ENCODE data around the gene NLRP1.

The NLRP1 gene

DNA sequence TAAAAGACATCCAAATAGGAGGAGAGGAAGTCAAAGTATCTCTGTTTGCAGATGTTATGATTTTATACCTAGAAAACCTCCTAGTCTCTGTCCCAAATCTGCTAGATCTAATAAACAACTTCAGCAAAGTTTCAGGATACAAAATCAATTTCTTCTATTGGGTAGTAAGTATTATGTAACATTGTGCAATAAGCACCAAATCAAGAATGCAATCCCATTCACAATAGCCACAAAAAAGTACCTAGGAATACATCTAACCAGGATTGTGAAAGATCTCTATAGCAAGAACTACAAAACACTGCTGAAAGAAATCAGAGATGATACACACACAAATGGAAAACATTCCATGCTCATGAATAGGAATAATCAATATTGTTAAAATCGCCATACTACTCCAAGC is 13.0 kb downstream of the NLRP1 start:
- Histone ChIP-seq H3K9me3 (ENCODE audit: control insufficient read depth, low read length) (no peaks in the 10 kb centered on the region), H3K36me3 (ENCODE audit: control insufficient read depth, insufficient read depth, low read length, severe bottlenecking) (peaks cover 13% of the 10 kb centered on the region), H3K4me3 (ENCODE audit: low read length) (no peak overlapping the region), H3K4me1 (ENCODE audit: control insufficient read depth, insufficient read depth, low read length) (peaks cover 8% of the 10 kb centered on the region), H3K9ac (ENCODE audit: low read length) (no peak overlapping the region), H3K27me3 (replicated peaks; ENCODE audit: control insufficient read depth, insufficient read depth, low read length) (no peaks in the 10 kb centered on the region)
- no peak for DNase-seq (ENCODE audit: low read depth)

- no peak overlapping the region for H3K4me3 ChIP-seq (ENCODE audit: low read length)
- no peak overlapping the region for H3K9ac ChIP-seq (ENCODE audit: low read length)
- no peaks in the 10 kb centered on the region for H3K27me3 ChIP-seq (replicated peaks; ENCODE audit: control insufficient read depth, insufficient read depth, low read length)
- H3K9me3 ChIP-seq (ENCODE audit: control insufficient read depth, low read length), result no peaks in the 10 kb centered on the region
- peaks cover 4% of the 10 kb centered on the region for H3K4me1 ChIP-seq (ENCODE audit: control insufficient read depth, insufficient read depth, low read length)
- peaks cover 13% of the 10 kb centered on the region for H3K36me3 ChIP-seq (ENCODE audit: control insufficient read depth, insufficient read depth, low read length, severe bottlenecking)
- no peak for DNase-seq (ENCODE audit: low read depth)
Measured at GRCh38 chr17:5565808-5566207, 18.5 kb downstream of the NLRP1 start.

DNA sequence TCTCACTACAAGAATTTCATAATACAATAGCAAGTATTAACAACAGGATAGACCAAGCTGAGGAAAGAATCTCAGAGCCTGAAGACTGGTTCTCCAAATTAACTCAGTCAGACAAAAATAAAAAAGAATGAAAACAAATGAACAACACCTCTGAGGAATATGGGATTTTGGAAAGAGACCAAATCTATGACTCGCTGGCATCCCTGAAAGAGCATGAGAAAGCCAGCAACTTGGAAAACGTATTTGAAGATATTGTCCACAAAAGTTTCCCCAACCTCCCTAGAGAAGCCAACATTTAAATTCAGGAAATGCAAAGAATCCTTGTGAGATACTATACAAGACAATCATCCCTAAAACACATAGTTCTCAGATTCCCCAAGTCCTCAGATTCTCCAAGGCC is 20.9 kb downstream of the NLRP1 start:
- H3K4me3 ChIP-seq (ENCODE audit: low read length), result no peak overlapping the region
- H3K9ac ChIP-seq (ENCODE audit: low read length), result no peak overlapping the region
- H3K27me3 ChIP-seq (replicated peaks; ENCODE audit: control insufficient read depth, insufficient read depth, low read length), result no peaks in the 10 kb centered on the region
- no peaks in the 10 kb centered on the region for H3K9me3 ChIP-seq (ENCODE audit: control insufficient read depth, low read length)
- DNase-seq (ENCODE audit: low read depth), result no peak
- peaks cover 35% of the 10 kb centered on the region for H3K36me3 ChIP-seq (ENCODE audit: control insufficient read depth, insufficient read depth, low read length, severe bottlenecking)
- H3K4me1 ChIP-seq (ENCODE audit: control insufficient read depth, insufficient read depth, low read length), result peaks cover 4% of the 10 kb centered on the region

DNA sequence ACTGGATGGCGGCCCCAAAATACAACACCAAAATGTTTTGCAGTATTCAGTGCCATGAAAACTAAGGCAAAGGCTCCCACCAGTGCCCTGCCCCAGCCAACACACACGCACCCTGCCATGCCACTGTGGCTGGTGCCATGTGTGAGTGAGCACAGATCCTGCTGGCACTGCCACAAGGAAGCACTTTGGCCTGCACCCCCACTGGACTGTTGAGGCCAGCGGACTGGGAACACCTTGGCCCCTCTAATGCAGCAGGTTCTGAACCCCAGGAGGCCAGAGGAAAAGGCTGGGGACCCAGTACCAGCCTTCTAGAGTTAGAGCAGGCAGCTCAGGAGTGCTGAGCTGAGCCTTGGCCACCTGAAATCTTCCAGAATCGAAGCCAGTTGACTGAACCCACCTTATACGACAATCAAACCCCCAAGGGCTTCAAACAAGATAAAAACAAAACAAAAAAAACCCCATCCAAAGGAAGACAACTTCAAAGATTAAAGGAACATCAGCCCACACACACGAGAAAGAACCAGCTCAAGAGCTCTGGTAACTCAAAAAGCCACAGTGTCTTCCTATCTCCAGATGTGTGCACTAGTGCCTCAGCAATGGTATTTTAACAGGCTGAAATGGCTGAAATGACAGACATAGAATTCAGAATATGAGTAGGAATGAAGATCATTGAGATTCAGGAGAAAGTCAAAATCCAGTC is 21.5 kb downstream of the NLRP1 start:
- Histone ChIP-seq H3K4me1 (ENCODE audit: control insufficient read depth, insufficient read depth, low read length) (peaks cover 4% of the 10 kb centered on the region), H3K36me3 (ENCODE audit: control insufficient read depth, insufficient read depth, low read length, severe bottlenecking) (peaks cover 40% of the 10 kb centered on the region), H3K27me3 (replicated peaks; ENCODE audit: control insufficient read depth, insufficient read depth, low read length) (no peaks in the 10 kb centered on the region), H3K9me3 (ENCODE audit: control insufficient read depth, low read length) (no peaks in the 10 kb centered on the region), H3K9ac (ENCODE audit: low read length) (no peak overlapping the region), H3K4me3 (ENCODE audit: low read length) (no peak overlapping the region)
- DNase-seq (ENCODE audit: low read depth), result no peak

GRCh38 chr17:5561736-5562571 is 22.4 kb downstream of the NLRP1 start:
- no peak for DNase-seq (ENCODE audit: low read depth)

GRCh38 chr17:5560361-5560988 is 23.8 kb downstream of the NLRP1 start:
- Histone ChIP-seq H3K9ac (ENCODE audit: low read length) (no peak overlapping the region), H3K4me1 (ENCODE audit: control insufficient read depth, insufficient read depth, low read length) (peaks cover 11% of the 10 kb centered on the region), H3K9me3 (ENCODE audit: control insufficient read depth, low read length) (no peaks in the 10 kb centered on the region), H3K36me3 (ENCODE audit: control insufficient read depth, insufficient read depth, low read length, severe bottlenecking) (peaks cover 29% of the 10 kb centered on the region), H3K4me3 (ENCODE audit: low read length) (no peak overlapping the region), H3K27me3 (replicated peaks; ENCODE audit: control insufficient read depth, insufficient read depth, low read length) (no peaks in the 10 kb centered on the region)
- DNase-seq (ENCODE audit: low read depth), result no peak

More at GRCh38 chr17:5561736-5562571, 22.4 kb downstream of the NLRP1 start:
- H3K9ac ChIP-seq (ENCODE audit: low read length), result no peak overlapping the region
- H3K9me3 ChIP-seq (ENCODE audit: control insufficient read depth, low read length), result no peaks in the 10 kb centered on the region
- peaks cover 11% of the 10 kb centered on the region for H3K4me1 ChIP-seq (ENCODE audit: control insufficient read depth, insufficient read depth, low read length)
- no peak overlapping the region for H3K4me3 ChIP-seq (ENCODE audit: low read length)
- H3K27me3 ChIP-seq (replicated peaks; ENCODE audit: control insufficient read depth, insufficient read depth, low read length), result no peaks in the 10 kb centered on the region
- peaks cover 34% of the 10 kb centered on the region for H3K36me3 ChIP-seq (ENCODE audit: control insufficient read depth, insufficient read depth, low read length, severe bottlenecking)

DNA sequence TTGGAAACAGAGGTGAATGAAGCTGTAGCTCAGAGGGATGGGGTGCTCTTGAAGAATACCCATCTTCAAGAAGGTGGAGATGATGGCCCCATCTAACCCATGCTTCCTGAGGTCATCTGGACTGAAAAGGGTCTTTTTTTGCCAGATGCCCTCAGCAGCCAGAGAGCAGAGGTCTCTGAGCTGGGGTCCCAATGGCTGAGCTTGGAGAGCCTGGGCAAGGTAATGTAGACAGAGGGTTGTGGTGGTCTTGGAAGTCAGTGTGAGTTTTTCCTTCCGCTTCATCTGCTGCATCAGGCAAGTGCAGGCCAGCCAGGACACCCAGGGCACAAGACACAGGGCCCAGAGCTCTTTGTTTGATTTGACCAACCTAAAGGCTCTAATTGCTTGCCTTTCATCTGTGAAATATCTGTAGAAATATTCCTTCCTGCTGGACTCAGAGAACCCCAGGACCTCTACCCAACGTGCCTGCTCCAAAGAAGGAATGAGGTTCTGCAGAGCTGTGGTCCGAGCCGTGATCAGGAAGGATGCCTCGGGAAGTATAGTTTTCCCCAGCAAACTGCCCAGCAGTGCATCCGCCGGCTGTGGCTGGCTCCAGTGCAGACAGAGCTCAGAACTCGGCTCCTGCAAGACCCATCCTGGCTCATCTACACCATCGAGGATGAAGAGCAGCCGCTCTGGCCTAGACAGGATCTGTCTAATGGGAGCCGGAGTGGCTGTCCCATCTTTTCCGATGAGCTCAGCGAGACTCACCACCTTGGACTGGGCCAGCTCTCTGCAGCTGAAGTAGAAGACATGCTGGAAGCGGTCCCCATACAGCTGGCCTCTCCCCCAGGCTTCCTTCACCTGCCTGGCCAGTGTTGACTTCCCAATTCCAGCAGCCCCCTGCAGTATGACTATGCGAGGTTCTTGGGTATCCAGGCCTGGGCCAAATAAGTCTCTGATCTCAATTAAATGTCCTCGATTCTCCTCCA is 25.2 kb downstream of the NLRP1 start:
- no peak for DNase-seq (ENCODE audit: low read depth)
- no peaks in the 10 kb centered on the region for H3K9me3 ChIP-seq (ENCODE audit: control insufficient read depth, low read length)
- H3K36me3 ChIP-seq (ENCODE audit: control insufficient read depth, insufficient read depth, low read length, severe bottlenecking), result peaks cover 29% of the 10 kb centered on the region
- H3K9ac ChIP-seq (ENCODE audit: low read length), result no peak overlapping the region
- H3K4me1 ChIP-seq (ENCODE audit: control insufficient read depth, insufficient read depth, low read length), result peaks cover 11% of the 10 kb centered on the region
- H3K27me3 ChIP-seq (replicated peaks; ENCODE audit: control insufficient read depth, insufficient read depth, low read length), result no peaks in the 10 kb centered on the region
- no peak overlapping the region for H3K4me3 ChIP-seq (ENCODE audit: low read length)

DNA sequence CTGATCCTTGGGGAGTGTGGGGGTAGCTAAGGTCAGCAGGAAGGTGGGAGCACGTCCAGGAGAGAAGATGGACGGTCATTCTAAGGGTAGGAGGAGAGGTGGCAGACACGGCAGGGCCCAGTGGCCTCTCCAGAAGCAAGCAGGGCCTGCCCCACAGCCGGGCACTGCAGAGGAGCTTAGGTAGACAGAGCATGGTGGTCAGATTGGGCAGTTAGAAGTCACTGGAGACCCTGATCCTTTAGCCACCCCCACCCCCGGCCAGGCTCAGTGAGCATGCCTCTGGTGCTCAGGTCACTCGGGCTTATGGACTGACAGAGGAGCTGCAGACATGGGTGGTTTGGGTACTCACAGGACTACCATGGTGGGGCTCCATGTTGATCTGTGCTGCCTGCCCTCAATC is 26.3 kb downstream of the NLRP1 start:
- Histone ChIP-seq H3K36me3 (ENCODE audit: control insufficient read depth, insufficient read depth, low read length, severe bottlenecking) (peaks cover 37% of the 10 kb centered on the region), H3K9ac (ENCODE audit: low read length) (no peak overlapping the region), H3K27me3 (replicated peaks; ENCODE audit: control insufficient read depth, insufficient read depth, low read length) (no peaks in the 10 kb centered on the region), H3K9me3 (ENCODE audit: control insufficient read depth, low read length) (no peaks in the 10 kb centered on the region), H3K4me1 (ENCODE audit: control insufficient read depth, insufficient read depth, low read length) (peaks cover 7% of the 10 kb centered on the region), H3K4me3 (ENCODE audit: low read length) (no peak overlapping the region)
- DNase-seq (ENCODE audit: low read depth), result no peak

DNA sequence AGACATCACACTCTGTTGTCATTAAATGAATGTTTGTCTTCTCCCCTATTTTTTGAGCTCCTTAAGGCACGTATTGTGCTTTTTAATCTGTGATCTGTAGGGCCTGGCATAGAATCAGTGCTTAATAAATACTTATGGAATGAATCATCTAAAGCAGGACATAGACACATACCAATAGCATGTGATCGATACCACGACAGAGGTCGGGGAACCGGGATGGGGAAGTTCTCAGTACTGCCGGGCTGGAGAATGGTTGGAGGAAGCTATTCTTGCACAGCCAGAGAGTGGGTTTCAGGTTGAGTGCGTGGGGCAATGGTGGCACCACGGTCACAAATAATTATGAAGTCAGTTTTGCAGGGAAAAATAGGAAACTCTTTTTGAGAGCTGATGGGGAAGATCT is 26.8 kb downstream of the NLRP1 start:
- peak; percentile 37 for DNase-seq (ENCODE audit: low read depth)
- no peak overlapping the region for H3K4me3 ChIP-seq (ENCODE audit: low read length)

DNA sequence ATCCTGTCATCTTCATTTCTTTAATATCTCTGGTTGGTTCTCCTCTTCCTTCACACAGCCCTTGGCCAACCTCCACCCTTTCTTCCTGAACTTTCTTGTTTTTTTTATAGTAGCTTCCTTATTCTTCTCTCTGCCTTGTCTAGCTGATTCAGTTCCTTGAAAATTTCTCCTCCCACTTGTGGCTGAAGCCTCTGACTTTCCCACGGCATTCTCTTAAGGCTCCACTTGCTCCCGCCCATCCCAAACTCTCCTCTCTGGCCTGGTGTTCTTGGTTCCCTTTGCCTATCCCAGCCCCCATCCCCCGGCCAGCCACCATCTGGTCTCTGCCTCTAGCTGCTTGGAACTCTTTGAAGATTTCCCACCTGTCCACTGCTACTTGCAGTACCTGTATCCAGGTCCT is 29.1 kb downstream of the NLRP1 start:
- Histone ChIP-seq H3K27me3 (replicated peaks; ENCODE audit: control insufficient read depth, insufficient read depth, low read length) (no peaks in the 10 kb centered on the region), H3K9ac (ENCODE audit: low read length) (no peak overlapping the region), H3K36me3 (ENCODE audit: control insufficient read depth, insufficient read depth, low read length, severe bottlenecking) (peaks cover 59% of the 10 kb centered on the region), H3K9me3 (ENCODE audit: control insufficient read depth, low read length) (no peaks in the 10 kb centered on the region), H3K4me1 (ENCODE audit: control insufficient read depth, insufficient read depth, low read length) (peaks cover 7% of the 10 kb centered on the region), H3K4me3 (ENCODE audit: low read length) (no peak overlapping the region)
- peak; percentile 15 for DNase-seq (ENCODE audit: low read depth)

More for the DNA sequence above, 26.8 kb downstream of the NLRP1 start:
- Histone ChIP-seq H3K27me3 (replicated peaks; ENCODE audit: control insufficient read depth, insufficient read depth, low read length) (no peaks in the 10 kb centered on the region), H3K36me3 (ENCODE audit: control insufficient read depth, insufficient read depth, low read length, severe bottlenecking) (peaks cover 42% of the 10 kb centered on the region), H3K9me3 (ENCODE audit: control insufficient read depth, low read length) (no peaks in the 10 kb centered on the region), H3K9ac (ENCODE audit: low read length) (no peak overlapping the region), H3K4me1 (ENCODE audit: control insufficient read depth, insufficient read depth, low read length) (peaks cover 7% of the 10 kb centered on the region)

Measured in adipocyte (in vitro differentiated cells).